ENCODE results near the gene MRPL19. TPM values are rescaled to one million over a fixed set of nuclear protein-coding genes. Genes with fewer than 3 reads are reported as not detected.

MRPL19 gene
- polyA plus RNA-seq, 1 donor (not counting 4 experiments of a cell fraction or from before 2014, with no cell fraction given): 84.0 TPM

GRCh38 chr2:75641587-75641986, 5.0 kb upstream of the MRPL19 start:
- H3K36me3 ChIP-seq (ENCODE audit: control insufficient read depth in 2 of 2, extremely low read depth in 1 of 2, insufficient read depth in 2 of 2, low read length in 2 of 2): no peaks in the 10 kb centered on the region
- TF ChIP-seq EZH2 (IDR thresholded peaks at IDR 0.05; ENCODE audit: low read length) (no peak), CTCF (optimal IDR thresholded peaks at IDR 0.05 in 1 of 3, IDR thresholded peaks at IDR 0.05 in 1 of 3, conservative IDR thresholded peaks at IDR 0.05 in 1 of 3; ENCODE audit: extremely low read depth in 1 of 3, insufficient read depth in 2 of 3, low read length in 3 of 3) (no peak)
- no peaks in the 10 kb centered on the region for H3K9me3 ChIP-seq (ENCODE audit: control insufficient read depth, low read depth, low read length)
- dilution Hi-C loops (cut with MboI; ENCODE audit: extremely low pct_ligation_motif_present, low sequenced_read_pairs): no loop called here
- no peaks in the 10 kb centered on the region for H4K20me1 ChIP-seq (ENCODE audit: control insufficient read depth, extremely low read depth, insufficient read depth, low read length)
- no peaks in the 10 kb centered on the region for H3K79me2 ChIP-seq (ENCODE audit: control insufficient read depth, insufficient read depth, low read length)
- peaks cover 13% of the 10 kb centered on the region for H3K4me1 ChIP-seq (ENCODE audit: control insufficient read depth, extremely low read depth, insufficient read depth, low read length)
- no peak overlapping the region for H3K27ac ChIP-seq (ENCODE audit: control insufficient read depth, insufficient read depth, low read length)
- no peaks in the 10 kb centered on the region for H3K9me1 ChIP-seq (ENCODE audit: control insufficient read depth, extremely low read depth, insufficient read depth, low read length)
- peaks cover 8% of the 10 kb centered on the region for H3K27me3 ChIP-seq (ENCODE audit: control insufficient read depth, extremely low read depth, insufficient read depth, low read length)
- H2AFZ ChIP-seq (ENCODE audit: control insufficient read depth, low read length): no peak overlapping the region
- FAIRE-seq (no peak), DNase-seq (ENCODE audit: low read depth, low spot score) (no peak)
- H3K4me3 ChIP-seq (ENCODE audit: control insufficient read depth in 2 of 3, extremely low read depth in 1 of 3, insufficient read depth in 2 of 3, low read depth in 1 of 3, low read length in 3 of 3): no peak overlapping the region
- H3K9ac ChIP-seq (ENCODE audit: control insufficient read depth, extremely low read depth, insufficient read depth, low read length): no peak overlapping the region
- H3K4me2 ChIP-seq (ENCODE audit: control insufficient read depth, extremely low read depth, insufficient read depth, low read depth, low read length): no peak overlapping the region

GRCh38 chr2:75643980-75644379, 2.6 kb upstream of the MRPL19 start:
- Histone ChIP-seq H3K4me2 (ENCODE audit: control insufficient read depth, extremely low read depth, insufficient read depth, low read depth, low read length) (no peak overlapping the region), H4K20me1 (ENCODE audit: control insufficient read depth, extremely low read depth, insufficient read depth, low read length) (no peaks in the 10 kb centered on the region), H3K9me1 (ENCODE audit: control insufficient read depth, extremely low read depth, insufficient read depth, low read length) (no peaks in the 10 kb centered on the region), H3K9ac (ENCODE audit: control insufficient read depth, extremely low read depth, insufficient read depth, low read length) (no peak overlapping the region), H3K4me3 (ENCODE audit: control insufficient read depth in 2 of 3, extremely low read depth in 1 of 3, insufficient read depth in 2 of 3, low read depth in 1 of 3, low read length in 3 of 3) (no peak overlapping the region), H3K27me3 (ENCODE audit: control insufficient read depth, extremely low read depth, insufficient read depth, low read length) (no peaks in the 10 kb centered on the region), H3K79me2 (ENCODE audit: control insufficient read depth, insufficient read depth, low read length) (peaks cover 18% of the 10 kb centered on the region), H2AFZ (ENCODE audit: control insufficient read depth, low read length) (no peak overlapping the region), H3K27ac (ENCODE audit: control insufficient read depth, insufficient read depth, low read length) (no peak overlapping the region), H3K9me3 (ENCODE audit: control insufficient read depth, low read depth, low read length) (no peaks in the 10 kb centered on the region), H3K4me1 (ENCODE audit: control insufficient read depth, extremely low read depth, insufficient read depth, low read length) (peaks cover 16% of the 10 kb centered on the region), H3K36me3 (ENCODE audit: control insufficient read depth in 2 of 2, extremely low read depth in 1 of 2, insufficient read depth in 2 of 2, low read length in 2 of 2) (no peaks in the 10 kb centered on the region)
- DNase-seq (ENCODE audit: low read depth, low spot score) (no peak), FAIRE-seq (no peak)
- TF ChIP-seq CTCF (optimal IDR thresholded peaks at IDR 0.05 in 1 of 3, IDR thresholded peaks at IDR 0.05 in 1 of 3, conservative IDR thresholded peaks at IDR 0.05 in 1 of 3; ENCODE audit: extremely low read depth in 1 of 3, insufficient read depth in 2 of 3, low read length in 3 of 3) (no peak), EZH2 (IDR thresholded peaks at IDR 0.05; ENCODE audit: low read length) (no peak)
- dilution Hi-C loops (cut with MboI; ENCODE audit: extremely low pct_ligation_motif_present, low sequenced_read_pairs): no loop called here
